Measurements from ENCODE around the gene ARHGEF26.

ARHGEF26 gene

GRCh38 chr3:154218728-154219127 is 97.5 kb downstream of the ARHGEF26 start:
- TF ChIP-seq CTCF (IDR thresholded peaks at IDR 0.05; ENCODE audit: control insufficient read depth, insufficient read depth, low read depth, low read length, missing control alignments), result no peak
- DNase-seq (ENCODE audit: low read depth), result no peak
- H3K4me3 ChIP-seq (ENCODE audit: control insufficient read depth, low read depth, low read length), result no peak overlapping the region

GRCh38 chr3:154220462-154220861 is 99.3 kb downstream of the ARHGEF26 start:
- TF ChIP-seq CTCF (IDR thresholded peaks at IDR 0.05; ENCODE audit: control insufficient read depth, insufficient read depth, low read depth, low read length, missing control alignments), result no peak
- no peak overlapping the region for H3K4me3 ChIP-seq (ENCODE audit: control insufficient read depth, low read depth, low read length)
- no peak for DNase-seq (ENCODE audit: low read depth)

- TF ChIP-seq CTCF (IDR thresholded peaks at IDR 0.05; ENCODE audit: control insufficient read depth, insufficient read depth, low read depth, low read length, missing control alignments), result no peak
Measured at GRCh38 chr3:154223519-154223918, 102.3 kb downstream of the ARHGEF26 start.

GRCh38 chr3:154224366-154224765 is 103.2 kb downstream of the ARHGEF26 start:
- no peak overlapping the region for H3K4me3 ChIP-seq (ENCODE audit: control insufficient read depth, low read depth, low read length)
- no peak for TF ChIP-seq CTCF (IDR thresholded peaks at IDR 0.05; ENCODE audit: control insufficient read depth, insufficient read depth, low read depth, low read length, missing control alignments)

More at GRCh38 chr3:154223519-154223918, 102.3 kb downstream of the ARHGEF26 start:
- no peak overlapping the region for H3K4me3 ChIP-seq (ENCODE audit: control insufficient read depth, low read depth, low read length)
- DNase-seq (ENCODE audit: low read depth), result no peak

GRCh38 chr3:154224866-154225265 is 103.7 kb downstream of the ARHGEF26 start:
- H3K4me3 ChIP-seq (ENCODE audit: control insufficient read depth, low read depth, low read length), result no peak overlapping the region
- no peak for TF ChIP-seq CTCF (IDR thresholded peaks at IDR 0.05; ENCODE audit: control insufficient read depth, insufficient read depth, low read depth, low read length, missing control alignments)
- no peak for DNase-seq (ENCODE audit: low read depth)

More at GRCh38 chr3:154224366-154224765, 103.2 kb downstream of the ARHGEF26 start:
- no peak for DNase-seq (ENCODE audit: low read depth)

GRCh38 chr3:154225536-154225935 is 104.3 kb downstream of the ARHGEF26 start:
- DNase-seq (ENCODE audit: low read depth), result no peak
- no peak overlapping the region for H3K4me3 ChIP-seq (ENCODE audit: control insufficient read depth, low read depth, low read length)
- TF ChIP-seq CTCF (IDR thresholded peaks at IDR 0.05; ENCODE audit: control insufficient read depth, insufficient read depth, low read depth, low read length, missing control alignments), result no peak

- DNase-seq (ENCODE audit: low read depth), result no peak
- no peak for TF ChIP-seq CTCF (IDR thresholded peaks at IDR 0.05; ENCODE audit: control insufficient read depth, insufficient read depth, low read depth, low read length, missing control alignments)
- H3K4me3 ChIP-seq (ENCODE audit: control insufficient read depth, low read depth, low read length), result no peak overlapping the region
Measured at GRCh38 chr3:154227531-154227930, 106.3 kb downstream of the ARHGEF26 start.

Measured in AG09309 (cell line).